Right cardiac atrium (tissue), 5 donors: ENCODE measurements around the gene ZNF581. TPM values are rescaled to one million over a fixed set of nuclear protein-coding genes. Genes with fewer than 3 reads are reported as not detected.

ENCODE experiments used
- ATAC-seq, 2 donors: fragments of 200-7000 bp; cut with Tn5 transposase; one replicate each; pipeline versions ENCODE4 v1.8.0 to v1.9.1; 2020; ENCODE audit warnings: moderate library complexity in 2 of 2, mild to moderate bottlenecking in 1 of 2
- DNase-seq, 3 donors: peaks; one replicate each; pipeline ENCODE4 v3.0.0-alpha.2; 2020
- H3K27ac ChIP-seq: one replicate; pipeline ENCODE4 v1.5.1; 2013; ENCODE audit warnings: mild to moderate bottlenecking, low read length, control low read depth, moderate library complexity
- H3K27me3 ChIP-seq: one replicate; pipeline ENCODE4 v1.6.1; 2013; ENCODE audit not compliant: control insufficient read depth, insufficient read depth
- H3K4me1 ChIP-seq: one replicate; pipeline ENCODE4 v1.6.1; 2013; ENCODE audit warnings: low read length; ENCODE audit not compliant: control insufficient read depth, insufficient read depth
- H3K4me3 ChIP-seq: one replicate; pipeline ENCODE4 v1.5.1; 2013; ENCODE audit warnings: low read length, control low read depth
- H3K9me3 ChIP-seq: one replicate; pipeline ENCODE4 v1.6.1; 2013; ENCODE audit warnings: low read length; ENCODE audit not compliant: control insufficient read depth
- WGBS: extraction: QIAGEN DNeasy Blood & Tissue Kit; methylation state at CpG from one replicate; pipeline ENCODE4 v1.1.7; 2013; 5-methylcytosine and 5-hydroxymethylcytosine counted together
- intact Hi-C, 4 donors: fragments of 100-400 bp; cut with DNase I; formaldehyde crosslinking; loops; one replicate each; pipeline versions ENCODE4 v1.11.0 to v1.14.0; 2022 to 2023
- polyA plus RNA-seq: library from polyadenylated mRNA; stranded (reverse); fragments of 200-250 nt; gene quantifications from one replicate; pipeline ENCODE4 v1.2.3, GENCODE V29; 2013
- total RNA-seq, 4 donors: library from RNA; stranded (reverse); fragmentation: NEBNext Ultra II Directional; extraction: Animal tissue kit (Norgen Biotek cat#: 25700); gene quantifications; one replicate each; pipeline ENCODE4 v1.2.1, GENCODE V29; 2021
- donor health status: healthy with polysubstance abuse.
- donor health status: DM: no; HTN: yes; CAD: no.
- donor health status: DM: no; HTN: no; CAD: no.
- donor health status: DM: no; HTN: yes; CAD: no; lungs with severe emphysema.
- donor health status: DM: yes; HTN: yes; CAD: no.

Gene ZNF581
- total and polyA plus RNA-seq, 5 donors = 6.3 to 12.5 (median 9.2) TPM

GRCh38 chr19:55685776-55686175, 42.3 kb downstream of the ZNF581 start:
- ATAC-seq (no peak), DNase-seq (peak in 1 of 3 donors; percentile 19)
- H3K27me3 ChIP-seq = no peaks in the 10 kb centered on the region
- 96% methylated on average over 6 of the region's 6 CpGs for WGBS
- no peaks in the 10 kb centered on the region for H3K9me3 ChIP-seq
- no peaks in the 10 kb centered on the region for H3K4me1 ChIP-seq
- no peak overlapping the region for H3K27ac ChIP-seq
- intact Hi-C loops = no loop called here
- H3K4me3 ChIP-seq = no peak overlapping the region

GRCh38 chr19:55686311-55687050, 43.0 kb downstream of the ZNF581 start:
- ATAC-seq = no peak
- no peak overlapping the region for H3K4me3 ChIP-seq
- 87% methylated on average over 29 of the region's 29 CpGs for WGBS
- intact Hi-C loops = no loop called here
- no peaks in the 10 kb centered on the region for H3K9me3 ChIP-seq
- no peak overlapping the region for H3K27ac ChIP-seq
- H3K4me1 ChIP-seq = no peaks in the 10 kb centered on the region
- no peaks in the 10 kb centered on the region for H3K27me3 ChIP-seq
- DNase-seq = peak in 2 of 3 donors; percentile 33 to 49

GRCh38 chr19:55687281-55688201, 44.1 kb downstream of the ZNF581 start:
- intact Hi-C loops = no loop called here
- Histone ChIP-seq H3K27me3 (no peaks in the 10 kb centered on the region), H3K4me1 (no peaks in the 10 kb centered on the region), H3K4me3 (no peak overlapping the region), H3K27ac (no peak overlapping the region), H3K9me3 (no peaks in the 10 kb centered on the region)
- peak in 2 of 3 donors; percentile 38 to 52 for DNase-seq
- peak in 1 of 2 donors; percentile 8 for ATAC-seq
- 91% methylated on average over 22 of the region's 22 CpGs for WGBS

GRCh38 chr19:55688422-55689218, 45.2 kb downstream of the ZNF581 start:
- DNase-seq = peak in 2 of 3 donors; percentile 45 to 48
- Histone ChIP-seq H3K4me3 (no peak overlapping the region), H3K9me3 (no peaks in the 10 kb centered on the region), H3K27me3 (no peaks in the 10 kb centered on the region), H3K27ac (no peak overlapping the region), H3K4me1 (no peaks in the 10 kb centered on the region)
- no peak for ATAC-seq
- intact Hi-C loops = no loop called here
- 70% methylated on average over 27 of the region's 27 CpGs for WGBS

- no peaks in the 10 kb centered on the region for H3K27me3 ChIP-seq
- DNase-seq (peak in 2 of 3 donors; percentile 49 to 54), ATAC-seq (no peak)
- no peak overlapping the region for H3K27ac ChIP-seq
- H3K4me1 ChIP-seq = no peaks in the 10 kb centered on the region
- no peaks in the 10 kb centered on the region for H3K9me3 ChIP-seq
- intact Hi-C loops = no loop called here
- no peak overlapping the region for H3K4me3 ChIP-seq
- WGBS = 92% methylated on average over 35 of the region's 35 CpGs
These were observed 46.1 kb downstream of the ZNF581 start for GRCh38 chr19:55689411-55690108.

GRCh38 chr19:55690109-55690768, 46.8 kb downstream of the ZNF581 start:
- Histone ChIP-seq H3K27me3 (no peaks in the 10 kb centered on the region), H3K4me3 (no peak overlapping the region), H3K27ac (no peak overlapping the region), H3K4me1 (no peaks in the 10 kb centered on the region), H3K9me3 (no peaks in the 10 kb centered on the region)
- DNase-seq (peak in 2 of 3 donors; percentile 37 to 51), ATAC-seq (no peak)
- intact Hi-C loops = no loop called here
- WGBS = 95% methylated on average over 25 of the region's 25 CpGs

GRCh38 chr19:55690769-55691545, 47.5 kb downstream of the ZNF581 start:
- Histone ChIP-seq H3K27me3 (no peaks in the 10 kb centered on the region), H3K9me3 (no peaks in the 10 kb centered on the region), H3K4me3 (no peak overlapping the region), H3K4me1 (no peaks in the 10 kb centered on the region), H3K27ac (no peak overlapping the region)
- ATAC-seq = no peak
- DNase-seq = peak in 1 of 3 donors; percentile 45
- intact Hi-C loops = no loop called here
- 94% methylated on average over 31 of the region's 31 CpGs for WGBS

- Histone ChIP-seq H3K27ac (no peak overlapping the region), H3K9me3 (no peaks in the 10 kb centered on the region), H3K27me3 (no peaks in the 10 kb centered on the region), H3K4me1 (no peaks in the 10 kb centered on the region), H3K4me3 (no peak overlapping the region)
- peak in 1 of 3 donors; percentile 60 for DNase-seq
- WGBS = 93% methylated on average over 31 of the region's 31 CpGs
- ATAC-seq = no peak
- intact Hi-C loops = no loop called here
These were observed 48.4 kb downstream of the ZNF581 start for GRCh38 chr19:55691561-55692481.

GRCh38 chr19:55692681-55693081, 49.2 kb downstream of the ZNF581 start:
- no peak for ATAC-seq
- H3K27ac ChIP-seq = no peak overlapping the region
- H3K4me1 ChIP-seq = no peaks in the 10 kb centered on the region
- no peak overlapping the region for H3K4me3 ChIP-seq
- H3K27me3 ChIP-seq = no peaks in the 10 kb centered on the region
- H3K9me3 ChIP-seq = no peaks in the 10 kb centered on the region
- no peak for DNase-seq
- intact Hi-C loops = no loop called here
- 92% methylated on average over 19 of the region's 19 CpGs for WGBS
